GM13977 (cell line): Measurements from ENCODE around the gene TRIOBP.

ENCODE experiments used
- DNase-seq: peaks from one replicate; pipeline ENCODE4 v3.0.0; 2012; ENCODE audit warnings: low spot score
- in situ Hi-C: fragments of 300-500 bp; cut with MboI; formaldehyde crosslinking; loops from one replicate; pipeline ENCODE4 v1.12.0; 2022; ENCODE audit warnings: low sequenced_read_pairs, low pct_unique_long_range_greater_than_20kb, mixed read lengths, inconsistent platforms; ENCODE audit not compliant: unreplicated experiment
- TF ChIP-seq, protein P1 (sequence below): IDR thresholded peaks from 2 replicates; pipeline ENCODE4 v1.5.1; 2012; ENCODE audit warnings: mild to moderate bottlenecking, control low read depth; ENCODE audit not compliant: insufficient read depth; ENCODE audit errors: extremely low read depth, missing control alignments

Gene TRIOBP

DNA sequence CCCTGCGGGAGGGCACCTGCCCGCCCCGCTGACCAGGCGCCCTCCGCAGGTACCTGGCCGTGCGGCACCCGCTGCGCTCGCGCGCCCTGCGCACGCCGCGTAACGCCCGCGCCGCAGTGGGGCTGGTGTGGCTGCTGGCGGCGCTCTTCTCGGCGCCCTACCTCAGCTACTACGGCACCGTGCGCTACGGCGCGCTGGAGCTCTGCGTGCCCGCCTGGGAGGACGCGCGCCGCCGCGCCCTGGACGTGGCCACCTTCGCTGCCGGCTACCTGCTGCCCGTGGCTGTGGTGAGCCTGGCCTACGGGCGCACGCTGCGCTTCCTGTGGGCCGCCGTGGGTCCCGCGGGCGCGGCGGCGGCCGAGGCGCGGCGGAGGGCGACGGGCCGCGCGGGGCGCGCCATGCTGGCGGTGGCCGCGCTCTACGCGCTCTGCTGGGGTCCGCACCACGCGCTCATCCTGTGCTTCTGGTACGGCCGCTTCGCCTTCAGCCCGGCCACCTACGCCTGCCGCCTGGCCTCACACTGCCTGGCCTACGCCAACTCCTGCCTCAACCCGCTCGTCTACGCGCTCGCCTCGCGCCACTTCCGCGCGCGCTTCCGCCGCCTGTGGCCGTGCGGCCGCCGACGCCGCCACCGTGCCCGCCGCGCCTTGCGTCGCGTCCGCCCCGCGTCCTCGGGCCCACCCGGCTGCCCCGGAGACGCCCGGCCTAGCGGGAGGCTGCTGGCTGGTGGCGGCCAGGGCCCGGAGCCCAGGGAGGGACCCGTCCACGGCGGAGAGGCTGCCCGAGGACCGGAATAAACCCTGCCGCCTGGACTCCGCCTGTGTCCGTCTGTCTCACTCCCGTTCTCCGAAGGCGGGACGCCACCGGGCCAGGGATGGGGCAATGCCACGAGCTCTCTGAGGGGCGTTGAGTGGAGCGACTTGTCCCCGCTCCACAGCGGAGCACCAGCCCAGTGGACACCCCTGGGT is 128.1 kb downstream of the TRIOBP start:
- in situ Hi-C loops: no loop called here
- DNase-seq: peak; percentile 60
- TF ChIP-seq, protein P1, sequence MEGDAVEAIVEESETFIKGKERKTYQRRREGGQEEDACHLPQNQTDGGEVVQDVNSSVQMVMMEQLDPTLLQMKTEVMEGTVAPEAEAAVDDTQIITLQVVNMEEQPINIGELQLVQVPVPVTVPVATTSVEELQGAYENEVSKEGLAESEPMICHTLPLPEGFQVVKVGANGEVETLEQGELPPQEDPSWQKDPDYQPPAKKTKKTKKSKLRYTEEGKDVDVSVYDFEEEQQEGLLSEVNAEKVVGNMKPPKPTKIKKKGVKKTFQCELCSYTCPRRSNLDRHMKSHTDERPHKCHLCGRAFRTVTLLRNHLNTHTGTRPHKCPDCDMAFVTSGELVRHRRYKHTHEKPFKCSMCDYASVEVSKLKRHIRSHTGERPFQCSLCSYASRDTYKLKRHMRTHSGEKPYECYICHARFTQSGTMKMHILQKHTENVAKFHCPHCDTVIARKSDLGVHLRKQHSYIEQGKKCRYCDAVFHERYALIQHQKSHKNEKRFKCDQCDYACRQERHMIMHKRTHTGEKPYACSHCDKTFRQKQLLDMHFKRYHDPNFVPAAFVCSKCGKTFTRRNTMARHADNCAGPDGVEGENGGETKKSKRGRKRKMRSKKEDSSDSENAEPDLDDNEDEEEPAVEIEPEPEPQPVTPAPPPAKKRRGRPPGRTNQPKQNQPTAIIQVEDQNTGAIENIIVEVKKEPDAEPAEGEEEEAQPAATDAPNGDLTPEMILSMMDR: no peak
